ENCODE results near the gene LYPD6B.

DNA sequence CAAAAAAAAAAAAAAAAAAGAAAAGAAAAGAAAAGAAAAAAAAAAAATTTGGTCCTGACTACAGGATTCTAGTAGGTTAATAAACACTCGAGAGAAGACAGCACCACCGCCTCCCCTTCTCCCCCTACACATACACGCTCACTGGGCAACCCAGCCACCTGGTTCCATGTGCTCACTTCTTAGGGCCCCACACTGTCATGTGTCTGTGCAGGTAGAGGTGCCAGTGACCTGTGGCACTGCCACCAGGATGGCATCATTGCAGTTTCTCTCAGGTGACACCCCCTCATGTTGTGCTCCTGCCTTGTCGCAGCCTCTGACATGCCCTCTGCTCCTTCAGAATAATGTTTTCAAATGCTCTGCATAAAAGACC lies 39.7 kb upstream of the LYPD6B start:
- no peak for TF ChIP-seq POLR2A (IDR thresholded peaks at IDR 0.05)
- TF ChIP-seq, protein P1, sequence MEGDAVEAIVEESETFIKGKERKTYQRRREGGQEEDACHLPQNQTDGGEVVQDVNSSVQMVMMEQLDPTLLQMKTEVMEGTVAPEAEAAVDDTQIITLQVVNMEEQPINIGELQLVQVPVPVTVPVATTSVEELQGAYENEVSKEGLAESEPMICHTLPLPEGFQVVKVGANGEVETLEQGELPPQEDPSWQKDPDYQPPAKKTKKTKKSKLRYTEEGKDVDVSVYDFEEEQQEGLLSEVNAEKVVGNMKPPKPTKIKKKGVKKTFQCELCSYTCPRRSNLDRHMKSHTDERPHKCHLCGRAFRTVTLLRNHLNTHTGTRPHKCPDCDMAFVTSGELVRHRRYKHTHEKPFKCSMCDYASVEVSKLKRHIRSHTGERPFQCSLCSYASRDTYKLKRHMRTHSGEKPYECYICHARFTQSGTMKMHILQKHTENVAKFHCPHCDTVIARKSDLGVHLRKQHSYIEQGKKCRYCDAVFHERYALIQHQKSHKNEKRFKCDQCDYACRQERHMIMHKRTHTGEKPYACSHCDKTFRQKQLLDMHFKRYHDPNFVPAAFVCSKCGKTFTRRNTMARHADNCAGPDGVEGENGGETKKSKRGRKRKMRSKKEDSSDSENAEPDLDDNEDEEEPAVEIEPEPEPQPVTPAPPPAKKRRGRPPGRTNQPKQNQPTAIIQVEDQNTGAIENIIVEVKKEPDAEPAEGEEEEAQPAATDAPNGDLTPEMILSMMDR (IDR thresholded peaks at IDR 0.05) = no peak
- no peak for TF ChIP-seq POLR2AphosphoS5 (IDR thresholded peaks at IDR 0.05; ENCODE audit: insufficient read depth in 1 of 2, low read depth in 1 of 2)

Data from vagina (tissue), 2 donors.